Pancreas (tissue), 10 donors: ENCODE data around the gene MAP2K1. TPM values are rescaled to one million over a fixed set of nuclear protein-coding genes. Genes with fewer than 3 reads are reported as not detected.

Experiments
- ATAC-seq, 4 donors: fragments of 200-7000 bp; cut with Tn5 transposase; one replicate each; pipeline versions ENCODE4 v1.8.0 to v1.9.1; 2020; ENCODE audit warnings: mild to moderate bottlenecking in 4 of 4, moderate library complexity in 4 of 4
- DNase-seq, 6 donors: peaks; one replicate each; pipeline ENCODE4 v3.0.0-alpha.2; 2020
- FAIRE-seq: peaks from 2 replicates; lab custom pipeline; 2012; peaks lifted over from hg19 to GRCh38; lab: Jason Lieb, UNC
- H3K27ac ChIP-seq, 4 donors: fragments of 200-600 bp; sonication (generic); 1 replicate in 3 of 4; 2 replicates in 1 of 4; pipeline versions ENCODE4 v1.5.0 to v1.8.0; 2020
- H3K27me3 ChIP-seq, 4 donors: fragments of 200-600 bp; one replicate each; pipeline ENCODE4 v1.8.0; 2021
- H3K36me3 ChIP-seq, 3 donors: fragments of 200-600 bp; sonication (generic) in 1 of 3; one replicate each; pipeline versions ENCODE4 v1.5.0 to v1.8.0; 2020 to 2021
- H3K4me1 ChIP-seq, 3 donors: fragments of 200-600 bp; one replicate each; pipeline ENCODE4 v1.8.0; 2021
- H3K4me3 ChIP-seq, 4 donors: fragments of 200-600 bp; sonication (generic) in 2 of 4; one replicate each; pipeline versions ENCODE4 v1.5.0 to v1.8.0; 2020 to 2021
- H3K9me3 ChIP-seq, 4 donors: fragments of 200-600 bp; one replicate each; pipeline ENCODE4 v1.8.0; 2021
- CTCF ChIP-seq, 4 donors: fragments of 200-600 bp; sonication (generic) in 3 of 4; IDR thresholded peaks; one replicate each; pipeline versions ENCODE4 v1.5.0 to v1.8.0; 2021; ENCODE audit warnings: antibody characterized with exemption in 4 of 4
- WGBS, 2 donors: extraction: QIAGEN DNeasy Blood & Tissue Kit; methylation state at CpG; one replicate each; pipeline ENCODE4 v1.1.7; 2013; 5-methylcytosine and 5-hydroxymethylcytosine counted together
- intact Hi-C, 3 donors: fragments of 100-400 bp; cut with DNase I; formaldehyde crosslinking; loops; one replicate each; pipeline versions ENCODE4 v1.11.1 to v1.14.2; 2022
- polyA plus RNA-seq, 2 donors: library from polyadenylated mRNA; stranded (reverse); fragments of 200-250 nt; gene quantifications; one replicate each; pipeline ENCODE4 v1.2.3, GENCODE V29; 2013
- total RNA-seq, 6 donors: library from RNA; stranded (reverse); fragmentation: NEBNext Ultra II Directional in 4 of 6; extraction: Animal tissue kit (Norgen Biotek cat#: 25700) in 4 of 6; gene quantifications; one replicate each; pipeline versions ENCODE4 v1.2.1 to v1.2.4, GENCODE V29; 2021 to 2023
- donor health status: healthy with polysubstance abuse.
- donor health status: DM: no; HTN: no; CAD: no; lungs with moderate emphysema.
- donor health status: DM: no; HTN: no; CAD: no.
- donor health status: control.
- donor health status: control.
- donor health status: Bipolar disorder and iron deficiency.
- donor health status: DM: yes; HTN: yes; CAD: no.
- donor health status: DM: no; HTN: no; CAD: no.
- donor health status: DM: no; HTN: no; CAD: no.
- donor health status: DM: yes; HTN: yes; CAD: no.

The MAP2K1 gene
- total and polyA plus RNA-seq, 8 donors = 7.6 to 23.3 (median 16.4) TPM

GRCh38 chr15:66474963-66475362 lies 88.3 kb downstream of the MAP2K1 start:
- ATAC-seq (no peak), FAIRE-seq (no peak), DNase-seq (no peak)
- no peaks in the 10 kb centered on the region for H3K9me3 ChIP-seq
- WGBS, 2 donors = 94 to 98% methylated on average over 3 of the region's 3 CpGs
- no peak for TF ChIP-seq CTCF (IDR thresholded peaks at IDR 0.05)
- H3K27ac ChIP-seq = no peak overlapping the region
- H3K36me3 ChIP-seq = no peaks in the 10 kb centered on the region
- no peaks in the 10 kb centered on the region for H3K27me3 ChIP-seq
- no peak overlapping the region for H3K4me3 ChIP-seq
- intact Hi-C loops = no loop called here
- peaks cover 0 to 7% (median 3%) of the 10 kb centered on the region in 3 donors for H3K4me1 ChIP-seq

- FAIRE-seq (no peak), ATAC-seq (no peak), DNase-seq (no peak)
- intact Hi-C loops = no loop called here
- Histone ChIP-seq H3K36me3 (no peaks in the 10 kb centered on the region), H3K4me3 (no peak overlapping the region), H3K27ac (no peak overlapping the region), H3K9me3 (no peaks in the 10 kb centered on the region), H3K27me3 (no peaks in the 10 kb centered on the region), H3K4me1 (peaks cover 0 to 7% (median 3%) of the 10 kb centered on the region in 3 donors)
- 87 to 90% methylated on average over 4 of the region's 4 CpGs for WGBS, 2 donors
- TF ChIP-seq CTCF (IDR thresholded peaks at IDR 0.05) = no peak
Observed at GRCh38 chr15:66476535-66476934, 89.8 kb downstream of the MAP2K1 start.

- Histone ChIP-seq H3K4me3 (no peak overlapping the region), H3K9me3 (no peaks in the 10 kb centered on the region), H3K36me3 (no peaks in the 10 kb centered on the region), H3K4me1 (peaks cover 0 to 7% (median 3%) of the 10 kb centered on the region in 3 donors), H3K27me3 (no peaks in the 10 kb centered on the region), H3K27ac (no peak overlapping the region)
- WGBS, 2 donors = 92 to 93% methylated on average over 2 of the region's 2 CpGs
- DNase-seq = no peak
- no peak for TF ChIP-seq CTCF (IDR thresholded peaks at IDR 0.05)
- ATAC-seq = no peak
- intact Hi-C loops = no loop called here
- no peak for FAIRE-seq
Observed at GRCh38 chr15:66477011-66477410, 90.3 kb downstream of the MAP2K1 start.

GRCh38 chr15:66480267-66480666 lies 93.6 kb downstream of the MAP2K1 start:
- H3K27ac ChIP-seq = no peak overlapping the region
- FAIRE-seq (no peak), DNase-seq (no peak), ATAC-seq (no peak)
- intact Hi-C loops = no loop called here
- no peaks in the 10 kb centered on the region for H3K27me3 ChIP-seq
- WGBS, 2 donors = 77 to 81% methylated on average over 6 of the region's 6 CpGs
- H3K9me3 ChIP-seq = no peaks in the 10 kb centered on the region
- no peaks in the 10 kb centered on the region for H3K4me1 ChIP-seq
- no peaks in the 10 kb centered on the region for H3K36me3 ChIP-seq
- no peak for TF ChIP-seq CTCF (IDR thresholded peaks at IDR 0.05)
- H3K4me3 ChIP-seq = no peak overlapping the region

- DNase-seq = no peak
- intact Hi-C loops = no loop called here
- FAIRE-seq = no peak
- Histone ChIP-seq H3K36me3 (no peaks in the 10 kb centered on the region), H3K9me3 (no peaks in the 10 kb centered on the region), H3K4me1 (no peaks in the 10 kb centered on the region), H3K27ac (peak overlapping the region in 1 of 4 donors; percentile 69), H3K27me3 (no peaks in the 10 kb centered on the region), H3K4me3 (no peak overlapping the region)
- peak in 1 of 4 donors; percentile 55 for ATAC-seq
- 86 to 94% methylated on average over 10 of the region's 10 CpGs for WGBS, 2 donors
- TF ChIP-seq CTCF (IDR thresholded peaks at IDR 0.05) = no peak
Observed at GRCh38 chr15:66481107-66481856, 94.6 kb downstream of the MAP2K1 start.
